Endothelial cell of umbilical vein (primary cell): ENCODE data around the gene COL28A1.

ENCODE experiments used
- EZH2 ChIP-seq: IDR thresholded peaks from 2 replicates; pipeline ENCODE4 v1.6.1; 2012; ENCODE audit warnings: borderline replicate concordance, low read depth, mild to moderate bottlenecking, moderate library complexity, low read length, inconsistent platforms; ENCODE audit not compliant: severe bottlenecking
- FOS ChIP-seq: IDR thresholded peaks from 2 replicates; pipeline ENCODE4 v1.6.1; 2011; ENCODE audit warnings: mild to moderate bottlenecking, low read length, moderate library complexity, borderline replicate concordance; ENCODE audit not compliant: insufficient read depth
- GATA2 ChIP-seq: IDR thresholded peaks from 2 replicates; pipeline ENCODE4 v1.7.0; 2011; ENCODE audit warnings: low read depth, mild to moderate bottlenecking, moderate library complexity, mixed read lengths, low read length; ENCODE audit not compliant: insufficient read length, insufficient read depth
- JUN ChIP-seq: IDR thresholded peaks from 2 replicates; pipeline ENCODE4 v1.6.1; 2011; ENCODE audit warnings: borderline replicate concordance, low read depth; ENCODE audit not compliant: insufficient read length, insufficient read depth
- MYC ChIP-seq: IDR thresholded peaks from one replicate; pipeline ENCODE4 v1.6.1; 2011; ENCODE audit warnings: mild to moderate bottlenecking, low read depth, low read length
- POLR2A ChIP-seq: IDR thresholded peaks from 2 replicates; pipeline ENCODE4 v1.6.1; 2012; ENCODE audit warnings: low read depth, mild to moderate bottlenecking, control low read depth, low read length
- POLR2AphosphoS5 ChIP-seq: IDR thresholded peaks from 2 replicates; pipeline ENCODE4 v1.6.1; 2012; ENCODE audit warnings: low read depth, mild to moderate bottlenecking, control low read depth, low read length, moderate library complexity; ENCODE audit not compliant: insufficient read depth
- TF ChIP-seq, protein P1 (sequence below), 2 donors: IDR thresholded peaks; 1 replicate in 1 of 2; 2 replicates in 1 of 2; pipeline ENCODE4 v1.5.1; 2011; ENCODE audit warnings: low read length in 2 of 2, mild to moderate bottlenecking in 2 of 2, moderate library complexity in 2 of 2, control low read depth in 1 of 2, inconsistent platforms in 1 of 2, low read depth in 1 of 2; ENCODE audit not compliant: insufficient read depth in 1 of 2; ENCODE audit errors: extremely low read depth in 1 of 2
- TF ChIP-seq, protein P2 (sequence below): IDR thresholded peaks from 2 replicates; pipeline ENCODE4 v1.6.1; 2011; ENCODE audit not compliant: insufficient read depth, insufficient read length

DNA sequence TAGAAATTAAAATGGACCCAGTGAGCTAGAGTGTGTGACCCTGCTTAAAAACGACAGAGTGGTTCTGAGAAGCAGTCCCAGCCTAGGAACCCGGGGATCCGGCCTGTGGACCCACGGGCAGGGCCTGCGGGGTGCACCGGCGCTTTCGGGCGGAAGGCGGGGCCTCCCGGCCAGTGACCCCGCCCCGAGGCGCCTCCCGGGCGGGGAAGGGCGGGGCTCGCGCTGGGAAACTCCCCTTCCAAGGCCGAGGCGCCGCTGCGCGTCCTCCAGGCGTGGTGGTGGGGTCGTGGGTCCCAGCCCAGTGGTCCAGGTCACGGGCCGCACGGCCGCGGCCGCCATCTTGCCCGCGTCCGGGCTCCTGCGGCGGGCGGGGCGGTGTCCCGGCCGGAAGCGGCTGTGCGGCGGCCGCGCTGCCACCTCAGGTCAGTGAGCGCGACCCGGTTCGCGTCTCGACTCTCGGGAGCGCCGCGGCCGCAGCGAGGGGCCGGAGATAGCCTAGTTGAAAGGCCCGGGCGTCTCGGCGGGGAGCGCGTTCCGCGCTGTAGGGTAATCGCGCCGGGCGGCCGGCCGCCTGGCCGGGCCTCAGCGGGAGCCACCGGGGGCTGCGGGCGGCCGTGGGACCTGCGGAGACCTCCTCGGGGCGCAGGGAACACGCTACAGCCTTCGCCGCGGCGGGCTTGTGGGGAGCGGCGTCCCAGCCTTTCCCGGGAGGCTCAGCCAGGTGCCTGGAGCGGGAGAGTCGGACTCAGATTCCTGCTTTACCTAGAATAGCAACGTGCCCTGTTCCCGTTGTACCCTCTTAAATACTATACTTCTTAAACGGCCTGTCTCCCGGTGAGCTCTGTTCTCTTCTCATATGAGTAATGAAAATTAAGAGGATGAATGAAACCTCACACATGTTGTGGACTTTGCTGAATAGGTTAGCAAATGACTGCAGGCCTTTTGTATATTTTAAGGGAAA, 31.3 kb upstream of the COL28A1 start, which contains the start of gene MIOS:
- TF ChIP-seq, protein P1, sequence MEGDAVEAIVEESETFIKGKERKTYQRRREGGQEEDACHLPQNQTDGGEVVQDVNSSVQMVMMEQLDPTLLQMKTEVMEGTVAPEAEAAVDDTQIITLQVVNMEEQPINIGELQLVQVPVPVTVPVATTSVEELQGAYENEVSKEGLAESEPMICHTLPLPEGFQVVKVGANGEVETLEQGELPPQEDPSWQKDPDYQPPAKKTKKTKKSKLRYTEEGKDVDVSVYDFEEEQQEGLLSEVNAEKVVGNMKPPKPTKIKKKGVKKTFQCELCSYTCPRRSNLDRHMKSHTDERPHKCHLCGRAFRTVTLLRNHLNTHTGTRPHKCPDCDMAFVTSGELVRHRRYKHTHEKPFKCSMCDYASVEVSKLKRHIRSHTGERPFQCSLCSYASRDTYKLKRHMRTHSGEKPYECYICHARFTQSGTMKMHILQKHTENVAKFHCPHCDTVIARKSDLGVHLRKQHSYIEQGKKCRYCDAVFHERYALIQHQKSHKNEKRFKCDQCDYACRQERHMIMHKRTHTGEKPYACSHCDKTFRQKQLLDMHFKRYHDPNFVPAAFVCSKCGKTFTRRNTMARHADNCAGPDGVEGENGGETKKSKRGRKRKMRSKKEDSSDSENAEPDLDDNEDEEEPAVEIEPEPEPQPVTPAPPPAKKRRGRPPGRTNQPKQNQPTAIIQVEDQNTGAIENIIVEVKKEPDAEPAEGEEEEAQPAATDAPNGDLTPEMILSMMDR (IDR thresholded peaks at IDR 0.05; ENCODE audit: extremely low read depth in 1 of 2, insufficient read depth in 1 of 2, low read depth in 1 of 2, low read length in 2 of 2): no peak
- TF ChIP-seq, protein P2, sequence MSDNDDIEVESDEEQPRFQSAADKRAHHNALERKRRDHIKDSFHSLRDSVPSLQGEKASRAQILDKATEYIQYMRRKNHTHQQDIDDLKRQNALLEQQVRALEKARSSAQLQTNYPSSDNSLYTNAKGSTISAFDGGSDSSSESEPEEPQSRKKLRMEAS: no peak
- TF ChIP-seq POLR2A (peak; percentile 72), EZH2 (no peak), POLR2AphosphoS5 (peak; percentile 83), GATA2 (no peak), JUN (no peak), MYC (no peak), FOS (no peak)
